HCT116 (cell line): ENCODE results near the gene ITGA1.

Experiments used
- CTCF ChIP-seq, 3 experiments: fragments of 200-600 bp in 1 of 3; sonication (generic) in 1 of 3; IDR thresholded peaks in 2 of 3; conservative IDR thresholded peaks in 1 of 3; 2 replicates each; pipeline ENCODE4 v1.5.1; 2012 to 2017; ENCODE audit warnings: low read depth in 2 of 3, low read length in 2 of 3, antibody characterized with exemption in 1 of 3, borderline replicate concordance in 1 of 3, control low read depth in 1 of 3, mild to moderate bottlenecking in 1 of 3, mixed read lengths in 1 of 3, mixed run types in 1 of 3, moderate library complexity in 1 of 3; ENCODE audit not compliant: insufficient read depth in 1 of 3
- EZH2 ChIP-seq: fragments of 200-600 bp; sonication (generic); IDR thresholded peaks from 2 replicates; pipeline ENCODE4 v1.6.1; 2017; ENCODE audit warnings: antibody characterized with exemption, mixed run types
- EZH2phosphoT487 ChIP-seq: fragments of 200-600 bp; IDR thresholded peaks from 2 replicates; pipeline ENCODE4 v1.6.1; 2018; ENCODE audit warnings: antibody characterized with exemption, borderline replicate concordance
- FOSL1 ChIP-seq: IDR thresholded peaks from 2 replicates; pipeline ENCODE4 v1.6.1; 2012; ENCODE audit warnings: low read depth
- POLR2A ChIP-seq: IDR thresholded peaks from 2 replicates; pipeline ENCODE4 v1.7.0; 2011; ENCODE audit warnings: borderline replicate concordance; ENCODE audit not compliant: insufficient read depth, insufficient read length; ENCODE audit errors: extremely low read depth
- POLR2AphosphoS5 ChIP-seq: IDR thresholded peaks from 2 replicates; pipeline ENCODE4 v1.6.1; 2011; ENCODE audit warnings: mild to moderate bottlenecking, low read depth, low read length, moderate library complexity
- RAD21 ChIP-seq: IDR thresholded peaks from 2 replicates; pipeline ENCODE4 v1.6.1; 2012; ENCODE audit warnings: low read depth, mild to moderate bottlenecking
- SP1 ChIP-seq: IDR thresholded peaks from 2 replicates; pipeline ENCODE4 v1.6.1; 2012; ENCODE audit warnings: low read depth
- TCF7L2 ChIP-seq: IDR thresholded peaks from 2 replicates; pipeline ENCODE4 v1.7.0; 2011; ENCODE audit warnings: borderline replicate concordance, inconsistent platforms; ENCODE audit not compliant: insufficient read depth, insufficient read length; ENCODE audit errors: extremely low read depth
- YY1 ChIP-seq: IDR thresholded peaks from 2 replicates; pipeline ENCODE4 v1.6.1; 2011; ENCODE audit warnings: low read length, low read depth, moderate library complexity, mild to moderate bottlenecking; ENCODE audit not compliant: insufficient replicate concordance; ENCODE audit errors: extremely low read depth
- ZFX ChIP-seq: fragments of 450-650 bp; IDR thresholded peaks from 2 replicates; pipeline ENCODE4 v1.6.1; 2017
- ZNF274 ChIP-seq: fragments of 200-500 bp; sonication (Bioruptor generic); IDR thresholded peaks from 2 replicates; pipeline ENCODE4 v1.6.1; 2014; ENCODE audit warnings: mild to moderate bottlenecking, low read depth, low read length, inconsistent platforms

GRCh38 chr5:52878656-52879055 lies 90.9 kb downstream of the ITGA1 start:
- no peak for TF ChIP-seq ZFX
- TF ChIP-seq CTCF (IDR thresholded peaks at IDR 0.05 in 2 of 3, conservative IDR thresholded peaks at IDR 0.05 in 1 of 3; ENCODE audit: borderline replicate concordance in 1 of 3, insufficient read depth in 1 of 3, low read depth in 2 of 3, low read length in 2 of 3) = no peak
- TF ChIP-seq EZH2 = no peak
- no peak for TF ChIP-seq YY1
- no peak for TF ChIP-seq ZNF274
- no peak for TF ChIP-seq SP1
- TF ChIP-seq POLR2AphosphoS5 = no peak
- TF ChIP-seq POLR2A = no peak
- TF ChIP-seq RAD21 = no peak
- no peak for TF ChIP-seq TCF7L2
- no peak for TF ChIP-seq EZH2phosphoT487
- no peak for TF ChIP-seq FOSL1
